IMR-90 (cell line): ENCODE results near the gene SBNO1. TPM values are rescaled to one million over a fixed set of nuclear protein-coding genes. Genes with fewer than 3 reads are reported as not detected.

Source experiments
- ATAC-seq: fragments of 200-7000 bp; cut with Tn5 transposase; 2 replicates; pipeline ENCODE4 v1.9.1; 2020; ENCODE audit warnings: low read depth, mild to moderate bottlenecking, moderate library complexity
- BruUV-seq: library from RNA; stranded (reverse); fragments of 400-500 nt; replicated peaks from 2 replicates; lab custom pipeline; 2021; lab: Mats Ljungman, UMichigan
- CTCF ChIA-PET: fragments of 300-600 bp; formaldehyde crosslinking; extraction: SDS; loops from one replicate; lab custom pipeline; 2021; ENCODE audit warnings: antibody characterized with exemption; lab: Yijun Ruan, JAX
- POLR2A ChIA-PET: fragments of 300-600 bp; sonication (Branson Sonifier 250); formaldehyde crosslinking; loops from one replicate; lab custom pipeline; 2022; ENCODE audit warnings: antibody characterized with exemption; ENCODE audit not compliant: unreplicated experiment; lab: Charles Lee
- DNase-seq: peaks from one replicate; pipeline ENCODE4 v3.0.0; 2013
- H2AFZ ChIP-seq: replicated peaks from 2 replicates; pipeline ENCODE3; 2013; ENCODE audit warnings: low read length, mild to moderate bottlenecking; ENCODE audit not compliant: poor library complexity
- H2AK5ac ChIP-seq: 2 replicates; pipeline ENCODE4 v1.6.1; 2013; ENCODE audit warnings: low read depth, low read length, inconsistent platforms
- H2AK9ac ChIP-seq: replicated peaks from 2 replicates; pipeline ENCODE3; 2013; ENCODE audit warnings: mild to moderate bottlenecking, low read depth, low read length, moderate library complexity; ENCODE audit not compliant: poor library complexity
- H2BK120ac ChIP-seq: 2 replicates; pipeline ENCODE4 v1.6.1; 2013; ENCODE audit warnings: low read depth, low read length, inconsistent platforms
- H2BK15ac ChIP-seq: 3 replicates; pipeline ENCODE4 v1.6.1; 2013; ENCODE audit warnings: low read depth, low read length, inconsistent platforms
- H2BK20ac ChIP-seq: 2 replicates; pipeline ENCODE4 v1.6.1; 2013; ENCODE audit warnings: low read depth, mild to moderate bottlenecking, inconsistent platforms, low read length, moderate library complexity
- H2BK5ac ChIP-seq: 2 replicates; pipeline ENCODE4 v1.6.1; 2013; ENCODE audit warnings: mild to moderate bottlenecking, low read depth, low read length, inconsistent platforms; ENCODE audit not compliant: poor library complexity, severe bottlenecking
- H3K14ac ChIP-seq: replicated peaks from 2 replicates; pipeline ENCODE4 v1.6.1; 2013; ENCODE audit warnings: low read depth, low read length, inconsistent platforms
- H3K18ac ChIP-seq: 2 replicates; pipeline ENCODE4 v1.6.1; 2013; ENCODE audit warnings: low read depth, low read length, control low read depth
- H3K23ac ChIP-seq: 2 replicates; pipeline ENCODE4 v1.6.1; 2013; ENCODE audit warnings: low read depth, low read length, inconsistent platforms
- H3K27ac ChIP-seq: 2 replicates; pipeline ENCODE4 v1.5.1; 2013; ENCODE audit warnings: mild to moderate bottlenecking, control low read depth, low read length; ENCODE audit not compliant: insufficient read depth
- H3K27me3 ChIP-seq: 2 replicates; pipeline ENCODE4 v1.6.1; 2013; ENCODE audit warnings: low read length; ENCODE audit not compliant: control insufficient read depth, insufficient read depth
- H3K36me3 ChIP-seq: 2 replicates; pipeline ENCODE4 v1.6.1; 2013; ENCODE audit warnings: low read length, mixed read lengths; ENCODE audit not compliant: control insufficient read depth, insufficient read depth
- H3K4ac ChIP-seq: 2 replicates; pipeline ENCODE4 v1.6.1; 2013; ENCODE audit warnings: low read depth, low read length, inconsistent platforms
- H3K4me1 ChIP-seq: 2 replicates; pipeline ENCODE4 v1.6.1; 2013; ENCODE audit warnings: low read length, mixed read lengths; ENCODE audit not compliant: control insufficient read depth, insufficient read depth
- H3K4me2 ChIP-seq: 2 replicates; pipeline ENCODE4 v1.6.1; 2013; ENCODE audit warnings: low read depth, mild to moderate bottlenecking, control low read depth, low read length, moderate library complexity
- H3K4me3 ChIP-seq: 2 replicates; pipeline ENCODE4 v1.5.1; 2013; ENCODE audit warnings: low read depth, mild to moderate bottlenecking, control low read depth, low read length, moderate library complexity; ENCODE audit not compliant: insufficient read depth
- H3K56ac ChIP-seq: 2 replicates; pipeline ENCODE4 v1.6.1; 2013; ENCODE audit warnings: low read length, inconsistent platforms; ENCODE audit not compliant: insufficient read depth; ENCODE audit errors: extremely low read depth
- H3K79me1 ChIP-seq, 2 experiments: 2 replicates each; pipeline ENCODE4 v1.6.1; 2013; ENCODE audit warnings: low read length in 2 of 2, inconsistent platforms in 1 of 2, low read depth in 1 of 2
- H3K9ac ChIP-seq: 2 replicates; pipeline ENCODE4 v1.6.1; 2013; ENCODE audit warnings: low read depth, low read length, control low read depth
- H3K9me1 ChIP-seq: 2 replicates; pipeline ENCODE4 v1.6.1; 2013; ENCODE audit warnings: low read length, inconsistent platforms; ENCODE audit not compliant: insufficient read depth
- H3K9me3 ChIP-seq: 2 replicates; pipeline ENCODE4 v1.6.1; 2013; ENCODE audit warnings: low read length; ENCODE audit not compliant: control insufficient read depth, insufficient read depth
- H4K20me1 ChIP-seq: 2 replicates; pipeline ENCODE4 v1.6.1; 2013; ENCODE audit warnings: low read length, inconsistent platforms; ENCODE audit not compliant: insufficient read depth
- H4K5ac ChIP-seq: 2 replicates; pipeline ENCODE4 v1.6.1; 2013; ENCODE audit warnings: mild to moderate bottlenecking, low read depth, low read length, control low read depth
- H4K8ac ChIP-seq, 2 experiments: 2 replicates each; pipeline ENCODE4 v1.6.1; 2013; ENCODE audit warnings: low read depth in 2 of 2, low read length in 2 of 2, control low read depth in 1 of 2, inconsistent platforms in 1 of 2
- H4K91ac ChIP-seq: 2 replicates; pipeline ENCODE4 v1.6.1; 2013; ENCODE audit warnings: low read depth, low read length, inconsistent platforms; ENCODE audit not compliant: insufficient read depth
- FOS ChIP-seq: fragments of 150-350 bp; IDR thresholded peaks from 2 replicates; pipeline ENCODE4 v1.6.1; 2016; ENCODE audit warnings: low read depth, low read length
- MXI1 ChIP-seq: IDR thresholded peaks from 2 replicates; pipeline ENCODE4 v1.6.1; 2012; ENCODE audit warnings: low read depth, mild to moderate bottlenecking, low read length, moderate library complexity, borderline replicate concordance
- NFE2L2 ChIP-seq: fragments of 150-350 bp; IDR thresholded peaks from 2 replicates; pipeline ENCODE4 v1.6.1; 2016; ENCODE audit warnings: low read depth, mild to moderate bottlenecking, low read length
- RFX5 ChIP-seq: IDR thresholded peaks from 2 replicates; pipeline ENCODE4 v1.8.0; 2012; ENCODE audit warnings: low read depth, mild to moderate bottlenecking, low read length, moderate library complexity
- WGBS, 2 experiments: methylation state at CpG; one replicate each; pipeline versions ENCODE4 v1.1.5 to v1.1.7; 2013; ENCODE audit warnings: missing lambda C conversion rate in 2 of 2; ENCODE audit not compliant: insufficient read length in 1 of 2; ENCODE audit errors: extremely low coverage in 2 of 2; 5-methylcytosine and 5-hydroxymethylcytosine counted together
- dilution Hi-C: fragments of 300-500 bp; cut with HindIII; formaldehyde crosslinking; loops from one replicate; pipeline ENCODE4 v1.14.3; 2018; ENCODE audit warnings: low sequenced_read_pairs; ENCODE audit not compliant: unreplicated experiment
- in situ Hi-C: fragments of 300-500 bp; cut with MboI; formaldehyde crosslinking; loops from 3 replicates; pipeline ENCODE4 v1.14.3; 2019; ENCODE audit warnings: low sequenced_read_pairs, inconsistent platforms, mixed read lengths
- intact Hi-C: fragments of 100-400 bp; cut with micrococcal nuclease; formaldehyde crosslinking; loops from 2 replicates; pipeline ENCODE4 v1.10.0; 2022
- polyA plus RNA-seq, 3 experiments: library from polyadenylated mRNA; depleted of rRNA; stranded (reverse); fragments of >200 nt; gene quantifications; 2 replicates each; pipeline ENCODE4 v1.2.3, GENCODE V29; 2012; ENCODE audit warnings: low replicate concordance in 1 of 3
- total RNA-seq: library from RNA; depleted of rRNA; stranded (reverse); fragments of >200 nt; gene quantifications from 2 replicates; pipeline ENCODE4 v1.2.3, GENCODE V29; 2012
- TF ChIP-seq, protein P1 (sequence below): conservative IDR thresholded peaks from 2 replicates; pipeline ENCODE4 v1.5.1; 2012; ENCODE audit warnings: mild to moderate bottlenecking, low read depth, low read length, improper control_type of control experiment

SBNO1 gene
- total and polyA plus RNA-seq, 2 of the 4 experiments (the other 2 are of a cell fraction), result 5.3 to 24.9 TPM

- no peak overlapping the region for H2BK5ac ChIP-seq
- H3K9ac ChIP-seq, result no peak overlapping the region
- H4K20me1 ChIP-seq, result peaks cover 45% of the 10 kb centered on the region
- intact Hi-C loops (no loop called here), dilution Hi-C loops (no loop called here), in situ Hi-C loops (no loop called here)
- no peak overlapping the region for H3K56ac ChIP-seq
- H2AFZ ChIP-seq, result no peak overlapping the region
- no peak overlapping the region for H3K14ac ChIP-seq
- no peaks in the 10 kb centered on the region for H3K27me3 ChIP-seq
- ATAC-seq (no peak), DNase-seq (no peak)
- whole genome bisulfite sequencing, 2 experiments, result no CpG with 5 or more reads among the region's 6 CpGs
- H3K4ac ChIP-seq, result no peak overlapping the region
- H2BK20ac ChIP-seq, result no peak overlapping the region
- peaks cover 4% of the 10 kb centered on the region; the same call in 1 of the 2 replicates for H3K4me1 ChIP-seq
- no peak overlapping the region for H4K8ac ChIP-seq
- no peak overlapping the region for H2AK5ac ChIP-seq
- peaks cover 25 to 71% of the 10 kb centered on the region in 2 experiments for H3K79me1 ChIP-seq
- peak overlapping the region; percentile 55; the same call in 1 of the 2 replicates for H3K27ac ChIP-seq
- no peak for TF ChIP-seq MXI1
- TF ChIP-seq NFE2L2, result no peak
- TF ChIP-seq, protein P1, sequence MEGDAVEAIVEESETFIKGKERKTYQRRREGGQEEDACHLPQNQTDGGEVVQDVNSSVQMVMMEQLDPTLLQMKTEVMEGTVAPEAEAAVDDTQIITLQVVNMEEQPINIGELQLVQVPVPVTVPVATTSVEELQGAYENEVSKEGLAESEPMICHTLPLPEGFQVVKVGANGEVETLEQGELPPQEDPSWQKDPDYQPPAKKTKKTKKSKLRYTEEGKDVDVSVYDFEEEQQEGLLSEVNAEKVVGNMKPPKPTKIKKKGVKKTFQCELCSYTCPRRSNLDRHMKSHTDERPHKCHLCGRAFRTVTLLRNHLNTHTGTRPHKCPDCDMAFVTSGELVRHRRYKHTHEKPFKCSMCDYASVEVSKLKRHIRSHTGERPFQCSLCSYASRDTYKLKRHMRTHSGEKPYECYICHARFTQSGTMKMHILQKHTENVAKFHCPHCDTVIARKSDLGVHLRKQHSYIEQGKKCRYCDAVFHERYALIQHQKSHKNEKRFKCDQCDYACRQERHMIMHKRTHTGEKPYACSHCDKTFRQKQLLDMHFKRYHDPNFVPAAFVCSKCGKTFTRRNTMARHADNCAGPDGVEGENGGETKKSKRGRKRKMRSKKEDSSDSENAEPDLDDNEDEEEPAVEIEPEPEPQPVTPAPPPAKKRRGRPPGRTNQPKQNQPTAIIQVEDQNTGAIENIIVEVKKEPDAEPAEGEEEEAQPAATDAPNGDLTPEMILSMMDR, result no peak
- TF ChIP-seq RFX5, result no peak
- no peak for TF ChIP-seq FOS
- ChIA-PET CTCF (no interaction called here), POLR2A (interaction anchor here (0.6 kb wide), 1 partner anchor 8 kb away, joined by 5 read pairs; no protein-coding TSS in a partner anchor)
- peaks cover 54% of the 10 kb centered on the region for H3K36me3 ChIP-seq
- no peak overlapping the region for H4K91ac ChIP-seq
- no peaks in the 10 kb centered on the region for H3K9me3 ChIP-seq
- H4K5ac ChIP-seq, result no peak overlapping the region
- no peak overlapping the region for H3K18ac ChIP-seq
- no peak overlapping the region for H3K4me2 ChIP-seq
- no peak overlapping the region for H3K4me3 ChIP-seq
- no peak overlapping the region for H2BK15ac ChIP-seq
- peaks cover 6% of the 10 kb centered on the region; the same call in 1 of the 2 replicates for H3K9me1 ChIP-seq
- BruUV-seq, result no TSS peak
- no peak overlapping the region for H3K23ac ChIP-seq
- no peak overlapping the region for H2BK120ac ChIP-seq
- no peak overlapping the region for H2AK9ac ChIP-seq
Observed at GRCh38 chr12:123397400-123397799, 32.8 kb upstream of the SBNO1 start.
